ENCODE results near the gene SPEM1. TPM values are rescaled to one million over a fixed set of nuclear protein-coding genes. Genes with fewer than 3 reads are reported as not detected.

SPEM1 gene
- total and polyA plus RNA-seq, 10 of the 15 experiments (the other 5 are each of a cell fraction or from before 2014, with no cell fraction given): not detected

DNA sequence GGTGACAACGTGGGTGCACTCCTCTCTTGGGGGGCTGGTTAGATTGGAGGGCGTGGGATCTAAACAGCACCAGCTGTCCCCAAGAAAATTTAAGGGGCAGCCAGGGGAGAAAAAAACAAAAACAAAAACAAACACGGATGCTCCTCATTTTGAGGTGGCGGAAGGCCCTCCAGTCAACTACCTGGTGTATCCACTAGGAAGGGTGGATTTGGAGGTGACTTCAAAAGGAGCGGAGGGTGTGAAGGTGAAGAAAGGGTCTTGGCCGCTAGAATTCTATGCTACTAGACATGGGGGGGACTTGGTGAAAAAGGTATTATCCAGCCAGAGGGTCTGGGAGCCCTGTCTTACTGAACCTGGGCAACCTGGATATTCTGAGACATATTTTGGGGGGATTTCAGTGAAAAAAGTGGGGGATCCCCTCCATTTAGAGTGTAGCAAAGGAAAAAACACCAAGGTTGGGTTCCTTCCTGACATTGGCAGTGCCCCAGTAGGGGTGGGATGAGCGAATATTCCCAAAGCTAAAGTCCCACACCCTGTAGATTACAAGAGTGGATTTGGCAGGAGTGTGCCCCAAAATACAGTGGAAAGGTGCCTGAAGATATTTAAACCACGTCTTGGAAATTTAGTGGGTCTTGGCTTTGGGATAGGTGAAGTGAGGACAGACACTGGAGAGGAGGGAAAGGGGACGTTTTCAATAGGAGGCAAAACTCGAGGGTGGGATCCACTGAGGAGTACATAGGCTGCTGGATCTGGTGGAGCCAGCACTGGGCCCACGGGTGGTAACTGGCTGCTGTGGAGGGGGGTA lies 18.7 kb downstream of the SPEM1 start:
- no peak for TF ChIP-seq EP300 (IDR thresholded peaks at IDR 0.05; ENCODE audit: borderline replicate concordance in 1 of 2, control insufficient read depth in 1 of 2, low read depth in 2 of 2, low read length in 2 of 2)
- TF ChIP-seq CREM (IDR thresholded peaks at IDR 0.05; ENCODE audit: low read depth): no peak
- no peak for TF ChIP-seq MYB (IDR thresholded peaks at IDR 0.05; ENCODE audit: borderline replicate concordance, low read depth, low read length)
- no peak for TF ChIP-seq SREBF2 (IDR thresholded peaks at IDR 0.05; ENCODE audit: low read length)
- TF ChIP-seq CREB1 (IDR thresholded peaks at IDR 0.05; ENCODE audit: low read depth): peak; percentile 9; the same call in 1 of the 2 replicates
- TF ChIP-seq SMARCA5 (IDR thresholded peaks at IDR 0.05): no peak
- TF ChIP-seq CUX1 (IDR thresholded peaks at IDR 0.05; ENCODE audit: insufficient replicate concordance, low read depth, low read length): no peak
- no peak overlapping the region for H2AFZ ChIP-seq (ENCODE audit: control insufficient read depth, low read depth, low read length)
- H3K4me3 ChIP-seq: peak overlapping the region; percentile 97
- FAIRE-seq (no peak), DNase-seq (ENCODE audit: low read depth, low spot score) (no peak), ATAC-seq (no peak)
- intact Hi-C loops (cut with micrococcal nuclease; ENCODE audit: unreplicated experiment): loop anchor here (5.0 to 10.0 kb wide), 4 partner anchors 37 to 394 kb away; partner anchors contain the start of genes KCTD11, SENP3, SLC16A11 and TMEM256
- H3K79me2 ChIP-seq (ENCODE audit: control insufficient read depth, insufficient read depth, low read length): peaks cover 6% of the 10 kb centered on the region
- H3K4me2 ChIP-seq (ENCODE audit: control insufficient read depth, insufficient read depth): peak overlapping the region; percentile 78
- H3K27ac ChIP-seq (ENCODE audit: control insufficient read depth, insufficient read depth): no peak overlapping the region; the same call in 1 of the 2 replicates
- ChIA-PET CTCF (interaction anchor here (0.9 to 2.8 kb wide), 4 partner anchors 76 to 248 kb away, joined by 3 to 16 read pairs (median 4); partner anchors contain the start of genes SENP3 and TP53), POLR2A (interaction anchor here (0.5 to 8.2 kb wide), 7 partner anchors 16 to 758 kb away, joined by 3 to 63 read pairs (median 4); partner anchors contain the start of genes POLR2A, TMEM256 and ZBTB4), RAD21 (ENCODE audit: unreplicated experiment) (interaction anchor here (0.8 to 1.6 kb wide), 4 partner anchors 16 to 121 kb away, joined by 3 to 7 read pairs (median 6); partner anchors contain the start of genes PLSCR3 and POLR2A), SMC1A (ENCODE audit: uncharacterized antibody, unreplicated experiment) (interaction anchor here (1.3 kb wide), 1 partner anchor 122 kb away, joined by 5 read pairs; no protein-coding TSS in a partner anchor)
- H3K9me3 ChIP-seq (replicated peaks; ENCODE audit: control insufficient read depth, insufficient read depth, low read length): no peaks in the 10 kb centered on the region
- in situ Hi-C loops (cut with MboI): no loop called here
- peak overlapping the region; percentile 13 for H3K9ac ChIP-seq (ENCODE audit: control insufficient read depth, insufficient read depth, low read length)
- H3K4me1 ChIP-seq (ENCODE audit: control insufficient read depth, insufficient read depth, low read length): peaks cover 29% of the 10 kb centered on the region
- peaks cover 0 to 4% of the 10 kb centered on the region in 2 experiments; a peak in 2 of 4 replicates for H3K27me3 ChIP-seq (replicated peaks in 1 of 2; ENCODE audit: control insufficient read depth in 2 of 2, insufficient read depth in 2 of 2, low read length in 1 of 2)
- WGBS (ENCODE audit: insufficient coverage, insufficient replicate concordance, low lambda C conversion rate, missing lambda C conversion rate): 55% methylated on average over 10 of the region's 11 CpGs
- BruUV-seq (replicated peaks): no TSS peak
- no peaks in the 10 kb centered on the region for H4K20me1 ChIP-seq (ENCODE audit: control insufficient read depth, insufficient read depth)
- H3K36me3 ChIP-seq (ENCODE audit: control insufficient read depth in 2 of 2, insufficient read depth in 2 of 2, low read length in 1 of 2): no peaks in the 10 kb centered on the region

All from GM12878 (cell line).